Measurements from ENCODE around the gene DNAH17. TPM values are rescaled to one million over a fixed set of nuclear protein-coding genes. Genes with fewer than 3 reads are reported as not detected.

DNAH17 gene
- total RNA-seq, 1 experiment from 2014 or later: 0.13 TPM

DNA sequence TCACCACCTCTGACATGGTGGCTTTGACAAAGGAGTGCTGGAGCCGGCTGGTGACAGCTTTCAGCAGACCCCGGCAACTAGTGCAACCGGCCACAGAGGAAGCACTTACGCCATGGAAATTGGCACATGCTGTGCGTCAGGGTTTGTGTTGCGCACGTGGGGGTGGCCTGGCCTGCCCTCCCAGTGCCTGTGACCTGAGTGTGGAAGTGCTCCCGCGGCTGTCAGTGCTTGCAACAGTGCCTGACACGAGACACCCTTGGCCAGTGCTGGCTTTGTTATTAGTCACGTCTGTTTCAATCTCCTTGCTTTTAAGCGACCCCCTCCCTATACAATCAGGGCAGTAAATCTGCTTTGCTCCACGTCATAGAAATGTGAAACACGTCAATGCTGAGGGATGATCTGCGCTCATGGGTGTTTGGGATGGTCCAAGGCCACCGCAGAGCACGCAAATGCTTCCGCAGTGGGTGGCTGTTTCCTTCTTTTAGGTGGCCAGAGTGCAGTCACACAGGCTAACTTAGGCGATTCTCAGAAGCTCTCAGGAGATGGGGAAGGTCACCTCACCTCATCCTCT lies 134.5 kb downstream of the DNAH17 start:
- H4K91ac ChIP-seq (ENCODE audit: insufficient read length, low read depth, low read length): no peak overlapping the region
- no CpG with 5 or more reads among the region's 19 CpGs for WGBS (ENCODE audit: extremely low coverage, insufficient read length, low lambda C conversion rate)
- no peaks in the 10 kb centered on the region for H3K23me2 ChIP-seq (ENCODE audit: insufficient read length, low read depth, low read length, poor library complexity, severe bottlenecking)
- no peak overlapping the region for H3T11ph ChIP-seq (ENCODE audit: low read length)
- H4K20me1 ChIP-seq (ENCODE audit: control insufficient read depth, insufficient read depth, insufficient read length): no peaks in the 10 kb centered on the region
- H3K27me3 Mint-ChIP-seq (ENCODE audit: low read depth): peaks cover 1% of the 10 kb centered on the region; the same call in 1 of the 2 replicates
- no peak overlapping the region for H3K56ac ChIP-seq (ENCODE audit: insufficient read length, low read depth, low read length)
- no peak overlapping the region for H4K5ac ChIP-seq (ENCODE audit: insufficient read length, low read depth, low read length)
- no peak overlapping the region for H2BK20ac ChIP-seq (ENCODE audit: low read depth, low read length, poor library complexity, severe bottlenecking)
- H3K9ac ChIP-seq (ENCODE audit: extremely low read depth, insufficient read length, low read length): no peak overlapping the region
- no peak overlapping the region for H3K14ac ChIP-seq (ENCODE audit: insufficient read depth, low read length)
- H3K27ac Mint-ChIP-seq: no peak overlapping the region
- H3K4me3 Mint-ChIP-seq: no peak overlapping the region
- H3K4me1 ChIP-seq (ENCODE audit: insufficient read depth, low read length): no peaks in the 10 kb centered on the region
- no peak overlapping the region for H2BK120ac ChIP-seq (ENCODE audit: low read depth, low read length, poor library complexity, severe bottlenecking)
- H3K9me3 Mint-ChIP-seq: peaks cover 10 to 13% of the 10 kb centered on the region in 2 experiments; a peak in 4 of 5 replicates
- no peak overlapping the region for H2AFZ ChIP-seq (ENCODE audit: low read length)
- no peaks in the 10 kb centered on the region for H3K79me2 ChIP-seq (ENCODE audit: insufficient read depth, low read length)
- DNase-seq: no peak
- H3K9me3 ChIP-seq (ENCODE audit: control insufficient read depth, low read depth, low read length): no peaks in the 10 kb centered on the region
- no peak for TF ChIP-seq CTCF (conservative IDR thresholded peaks at IDR 0.05)
- no peaks in the 10 kb centered on the region for H3K79me1 ChIP-seq (ENCODE audit: insufficient read depth, low read depth, low read length, poor library complexity, severe bottlenecking)
- H3K23ac ChIP-seq (ENCODE audit: insufficient read length, low read depth, low read length): no peak overlapping the region
- H3K4ac ChIP-seq (ENCODE audit: low read depth, low read length): no peak overlapping the region
- no peak overlapping the region for H3K4me2 ChIP-seq (ENCODE audit: insufficient read depth, insufficient read length, low read length)
- no peak overlapping the region for H2BK5ac ChIP-seq (ENCODE audit: insufficient read length, low read length)
- no peaks in the 10 kb centered on the region for H3K4me1 Mint-ChIP-seq
- H3K27ac ChIP-seq (ENCODE audit: insufficient read length, low read depth, low read length): no peak overlapping the region
- no peaks in the 10 kb centered on the region for H3K27me3 ChIP-seq (ENCODE audit: insufficient read depth, low read length)
- H2AK5ac ChIP-seq (ENCODE audit: insufficient read length, low read length): no peak overlapping the region
- H3K36me3 Mint-ChIP-seq (ENCODE audit: insufficient read depth in 1 of 3, low read depth in 3 of 3): peaks cover 0 to 6% (median 0%) of the 10 kb centered on the region in 3 experiments; a peak in 2 of 7 replicates
- no peak overlapping the region for H2BK12ac ChIP-seq (ENCODE audit: insufficient read length, low read depth, low read length)
- H3K18ac ChIP-seq (ENCODE audit: insufficient read length, low read depth, low read length): no peak overlapping the region
- H2BK15ac ChIP-seq (ENCODE audit: low read depth, low read length): no peak overlapping the region
- H4K8ac ChIP-seq (replicated peaks; ENCODE audit: insufficient read length, low read depth, low read length): no peak overlapping the region

Measured in H9 (cell line).